Chondrocyte (in vitro differentiated cells): Measurements from ENCODE around the gene FARSA. TPM values are rescaled to one million over a fixed set of nuclear protein-coding genes. Genes with fewer than 3 reads are reported as not detected.

ENCODE experiments used
- DNase-seq: peaks from one replicate; pipeline ENCODE4 v3.0.0; 2021; ENCODE audit warnings: mixed read lengths, low spot score
- H3K27ac Mint-ChIP-seq: one replicate; pipeline ENCODE4 v1.8.0; 2021; ENCODE audit warnings: mild to moderate bottlenecking, moderate library complexity, mixed read lengths; ENCODE audit not compliant: unreplicated experiment
- H3K27me3 Mint-ChIP-seq: 2 replicates; pipeline ENCODE4 v1.8.0; 2021; ENCODE audit warnings: low read depth, mixed read lengths
- H3K36me3 Mint-ChIP-seq: 2 replicates; pipeline ENCODE4 v1.8.0; 2021; ENCODE audit warnings: low read depth, mixed read lengths
- H3K4me1 Mint-ChIP-seq: 2 replicates; pipeline ENCODE4 v1.8.0; 2021; ENCODE audit warnings: low read depth, mild to moderate bottlenecking, mixed read lengths
- H3K4me3 Mint-ChIP-seq: one replicate; pipeline ENCODE4 v1.8.0; 2021; ENCODE audit warnings: mild to moderate bottlenecking, moderate library complexity, mixed read lengths; ENCODE audit not compliant: unreplicated experiment
- H3K9me3 Mint-ChIP-seq: 2 replicates; pipeline ENCODE4 v1.8.0; 2021; ENCODE audit warnings: low read depth, mixed read lengths
- total RNA-seq: library from RNA; stranded (reverse); gene quantifications from 3 replicates; pipeline ENCODE4 v1.2.1, GENCODE V29; 2021
- TF ChIP-seq, protein P1 (sequence below): fragments of 200-600 bp; sonication (generic); IDR thresholded peaks from 2 replicates; pipeline ENCODE4 v1.5.0; 2021; ENCODE audit warnings: antibody characterized with exemption, mild to moderate bottlenecking, moderate library complexity

FARSA gene
- total RNA-seq, 1 donor from 2014 or later: 46.4 TPM

DNA sequence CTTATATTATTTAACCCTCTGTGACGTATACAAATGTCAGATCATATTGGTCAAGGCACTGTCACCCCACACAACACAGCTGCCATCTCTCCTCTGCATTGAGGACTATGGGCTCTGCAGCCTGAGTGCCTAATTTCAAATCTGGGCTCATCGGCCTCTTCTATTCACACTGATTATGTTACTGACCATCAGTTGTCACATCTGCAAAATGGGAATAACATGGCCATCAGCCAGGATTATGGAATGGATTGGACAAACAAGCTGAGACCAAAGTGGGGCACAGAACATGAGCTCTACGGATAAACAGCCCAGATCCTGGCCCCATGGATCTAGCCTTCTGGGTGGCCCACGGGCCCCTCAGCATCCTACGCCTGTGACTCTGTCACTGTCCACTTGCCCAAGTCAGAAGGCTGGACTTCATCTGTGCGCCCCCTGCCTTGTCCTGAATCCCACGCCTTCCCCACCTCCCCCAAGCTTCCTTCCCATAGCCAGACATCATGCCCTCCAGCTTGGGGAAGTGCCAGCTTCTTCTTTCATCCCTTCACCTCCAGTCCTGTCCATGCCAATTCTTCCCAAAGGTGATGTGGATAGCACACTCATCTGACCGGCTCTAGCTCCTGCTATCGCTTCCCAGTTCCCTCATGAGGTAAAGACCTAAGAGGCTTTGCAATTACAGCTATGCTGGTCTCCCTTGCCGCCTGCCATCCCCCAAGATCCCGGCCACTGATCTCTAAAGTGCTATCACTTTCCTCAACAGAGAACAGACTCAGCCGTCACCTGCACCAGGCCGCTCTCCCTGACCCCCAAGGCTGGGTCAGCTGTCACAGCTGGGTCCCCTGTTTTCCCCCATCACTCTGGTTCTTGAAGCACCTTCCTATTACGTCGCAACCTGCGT lies 872 bp downstream of the FARSA start:
- Mint-ChIP-seq H3K27me3 (no peaks in the 10 kb centered on the region), H3K9me3 (no peaks in the 10 kb centered on the region), H3K27ac (peak overlapping the region; percentile 85), H3K36me3 (peaks cover 9% of the 10 kb centered on the region), H3K4me3 (peak overlapping the region; percentile 95), H3K4me1 (peaks cover 22% of the 10 kb centered on the region)
- TF ChIP-seq, protein P1, sequence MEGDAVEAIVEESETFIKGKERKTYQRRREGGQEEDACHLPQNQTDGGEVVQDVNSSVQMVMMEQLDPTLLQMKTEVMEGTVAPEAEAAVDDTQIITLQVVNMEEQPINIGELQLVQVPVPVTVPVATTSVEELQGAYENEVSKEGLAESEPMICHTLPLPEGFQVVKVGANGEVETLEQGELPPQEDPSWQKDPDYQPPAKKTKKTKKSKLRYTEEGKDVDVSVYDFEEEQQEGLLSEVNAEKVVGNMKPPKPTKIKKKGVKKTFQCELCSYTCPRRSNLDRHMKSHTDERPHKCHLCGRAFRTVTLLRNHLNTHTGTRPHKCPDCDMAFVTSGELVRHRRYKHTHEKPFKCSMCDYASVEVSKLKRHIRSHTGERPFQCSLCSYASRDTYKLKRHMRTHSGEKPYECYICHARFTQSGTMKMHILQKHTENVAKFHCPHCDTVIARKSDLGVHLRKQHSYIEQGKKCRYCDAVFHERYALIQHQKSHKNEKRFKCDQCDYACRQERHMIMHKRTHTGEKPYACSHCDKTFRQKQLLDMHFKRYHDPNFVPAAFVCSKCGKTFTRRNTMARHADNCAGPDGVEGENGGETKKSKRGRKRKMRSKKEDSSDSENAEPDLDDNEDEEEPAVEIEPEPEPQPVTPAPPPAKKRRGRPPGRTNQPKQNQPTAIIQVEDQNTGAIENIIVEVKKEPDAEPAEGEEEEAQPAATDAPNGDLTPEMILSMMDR: no peak
- no peak for DNase-seq

DNA sequence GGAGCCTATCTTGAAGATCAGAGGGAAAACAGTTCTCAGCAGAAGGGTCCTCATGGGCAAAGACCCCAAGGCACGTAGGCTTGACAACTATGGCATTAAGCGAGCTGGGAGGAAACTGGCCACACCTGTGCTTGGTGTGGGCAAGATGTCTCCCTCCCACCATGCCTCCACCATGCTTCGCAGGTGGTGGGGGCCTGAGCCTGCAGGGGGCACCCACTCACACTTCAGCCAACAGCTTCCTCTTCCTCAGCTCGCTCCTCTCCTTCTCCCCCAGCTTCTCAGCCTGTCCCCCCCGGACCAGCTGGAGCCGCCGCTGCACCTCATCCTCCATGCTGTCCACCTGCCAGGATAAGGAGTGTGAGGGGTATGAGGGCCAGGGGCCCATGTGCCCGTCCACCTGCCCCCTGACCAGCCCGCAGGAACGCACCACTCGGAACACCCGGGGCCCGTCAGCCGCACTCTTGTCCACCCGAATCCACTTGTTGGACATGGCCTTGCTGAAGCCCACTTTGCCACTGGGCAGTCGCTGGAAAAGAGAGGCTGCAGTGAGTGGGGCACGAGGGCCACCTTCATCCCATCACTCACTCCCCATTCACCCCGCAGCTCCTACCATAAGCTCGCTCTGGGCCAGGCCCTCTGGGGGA lies 3.4 kb downstream of the FARSA start:
- TF ChIP-seq, protein P1: no peak
- no peak for DNase-seq
- H3K4me1 Mint-ChIP-seq: peaks cover 17% of the 10 kb centered on the region
- H3K27me3 Mint-ChIP-seq: no peaks in the 10 kb centered on the region
- H3K36me3 Mint-ChIP-seq: peaks cover 16% of the 10 kb centered on the region
- no peak overlapping the region for H3K27ac Mint-ChIP-seq
- no peaks in the 10 kb centered on the region for H3K9me3 Mint-ChIP-seq
- H3K4me3 Mint-ChIP-seq: no peak overlapping the region

DNA sequence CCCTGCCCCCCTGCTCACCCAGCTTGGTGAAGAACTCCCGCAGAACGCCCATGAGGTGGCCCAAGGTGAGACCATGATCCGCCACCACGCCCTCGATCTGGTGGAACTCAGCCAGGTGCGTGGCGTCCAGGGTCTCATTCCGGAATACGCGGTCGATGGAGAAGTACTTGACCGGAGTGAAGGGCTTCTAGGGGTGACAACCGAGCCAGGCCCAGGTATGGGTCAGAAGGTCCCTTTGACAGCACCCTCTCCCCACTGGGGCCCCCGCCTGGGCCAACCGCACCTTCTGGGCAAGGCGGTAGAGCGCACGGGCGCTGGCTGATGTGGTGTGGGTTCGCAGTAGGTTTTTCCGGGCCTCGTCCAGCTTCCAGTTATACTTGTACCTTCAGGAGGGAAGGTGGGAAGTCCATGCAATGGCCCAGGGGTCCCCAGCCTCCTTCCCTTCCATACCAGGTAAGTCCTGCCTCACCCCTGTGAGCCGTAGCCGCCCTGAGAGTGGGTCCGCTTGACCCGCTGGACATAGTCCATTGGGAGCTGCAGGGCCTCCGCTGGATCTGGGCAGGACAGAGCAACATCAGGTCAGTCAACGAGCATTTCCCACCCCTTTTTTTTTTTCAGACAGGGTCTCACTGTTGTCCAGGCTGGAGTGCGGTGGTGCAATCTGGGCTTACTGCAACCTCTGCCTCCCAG lies 8.7 kb downstream of the FARSA start:
- peaks cover 3% of the 10 kb centered on the region for H3K4me1 Mint-ChIP-seq
- no peak for DNase-seq
- no peaks in the 10 kb centered on the region for H3K9me3 Mint-ChIP-seq
- no peaks in the 10 kb centered on the region for H3K27me3 Mint-ChIP-seq
- TF ChIP-seq, protein P1: no peak
- no peak overlapping the region for H3K4me3 Mint-ChIP-seq
- peaks cover 35% of the 10 kb centered on the region for H3K36me3 Mint-ChIP-seq
- H3K27ac Mint-ChIP-seq: no peak overlapping the region

DNA sequence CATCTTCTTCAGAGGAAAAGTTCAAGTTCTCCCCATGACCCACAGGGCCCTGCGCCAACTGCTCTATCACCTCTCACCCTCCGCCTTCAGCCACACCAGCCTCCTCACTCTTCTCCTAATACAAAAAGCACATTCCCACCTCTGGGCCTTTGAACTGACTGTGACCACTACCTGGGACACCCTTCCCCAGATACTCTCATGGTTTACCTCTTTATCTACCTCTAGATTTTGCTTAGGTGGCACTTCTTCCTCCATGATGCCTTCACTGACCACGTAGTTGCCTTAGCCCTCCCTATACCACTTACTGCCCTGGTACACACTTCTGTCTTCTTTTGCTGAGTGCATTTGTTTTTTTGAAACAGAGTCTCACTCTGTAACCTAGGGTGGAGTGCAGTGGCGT lies 10.6 kb downstream of the FARSA start:
- DNase-seq: no peak
- Mint-ChIP-seq H3K36me3 (peaks cover 27% of the 10 kb centered on the region), H3K27me3 (no peaks in the 10 kb centered on the region), H3K4me1 (peaks cover 8% of the 10 kb centered on the region), H3K9me3 (no peaks in the 10 kb centered on the region), H3K4me3 (no peak overlapping the region), H3K27ac (no peak overlapping the region)
- TF ChIP-seq, protein P1: no peak

DNA sequence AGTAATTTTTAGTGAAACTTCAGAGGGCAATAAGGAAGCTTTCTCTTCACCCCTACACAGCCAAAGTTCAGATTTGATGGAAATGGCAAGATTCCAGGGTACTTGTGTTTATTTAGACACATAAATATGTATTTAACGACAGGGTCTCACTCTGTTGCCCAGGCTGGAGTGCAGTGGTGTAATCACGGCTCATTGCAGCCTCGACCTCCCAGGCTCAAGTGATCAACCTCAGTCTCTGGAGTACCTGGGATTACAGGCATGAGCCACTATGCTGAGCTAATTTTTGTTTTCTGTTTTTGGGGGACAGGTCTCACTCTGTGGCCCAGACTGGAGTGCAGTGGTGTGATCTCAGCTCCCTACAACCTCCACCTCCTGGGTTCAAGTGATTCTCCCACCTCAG lies 12.5 kb downstream of the FARSA start:
- TF ChIP-seq, protein P1: no peak
- DNase-seq: no peak
- Mint-ChIP-seq H3K27ac (no peak overlapping the region), H3K27me3 (no peaks in the 10 kb centered on the region), H3K4me1 (peaks cover 8% of the 10 kb centered on the region), H3K4me3 (no peak overlapping the region), H3K9me3 (no peaks in the 10 kb centered on the region), H3K36me3 (peaks cover 21% of the 10 kb centered on the region)
